Colonic mucosa (tissue), 4 donors: ENCODE results near the gene BANF1. TPM values are rescaled to one million over a fixed set of nuclear protein-coding genes. Genes with fewer than 3 reads are reported as not detected.
"Not testable (repeated sequence)": the region's sequence is repeated elsewhere in the genome, so short reads cannot be mapped to it uniquely, and the experiment has no call there.

Experiments used
- DNase-seq: peaks from one replicate; pipeline ENCODE4 v3.0.0-alpha.2; 2020
- H3K27ac ChIP-seq: fragments of 200-600 bp; one replicate; pipeline ENCODE4 v1.8.0; 2021
- H3K27me3 ChIP-seq: fragments of 200-600 bp; one replicate; pipeline ENCODE4 v1.8.0; 2021
- H3K36me3 ChIP-seq: fragments of 200-600 bp; one replicate; pipeline ENCODE4 v1.8.0; 2021
- H3K4me1 ChIP-seq: fragments of 200-600 bp; one replicate; pipeline ENCODE4 v1.8.0; 2021; ENCODE audit warnings: mild to moderate bottlenecking
- H3K4me3 ChIP-seq: fragments of 200-600 bp; one replicate; pipeline ENCODE4 v1.8.0; 2021
- H3K9ac ChIP-seq, 2 donors: one replicate each; pipeline ENCODE4 v1.7.0; 2013; ENCODE audit warnings: control low read depth in 2 of 2, low read depth in 2 of 2, low read length in 2 of 2
- H3K9me3 ChIP-seq: fragments of 200-600 bp; one replicate; pipeline ENCODE4 v1.8.0; 2021
- intact Hi-C: fragments of 100-400 bp; cut with DNase I; formaldehyde crosslinking; loops from one replicate; pipeline ENCODE4 v1.14.1; 2022
- total RNA-seq, 2 donors: library from RNA; stranded (reverse); fragmentation: NEBNext Ultra II Directional in 1 of 2; extraction: Animal tissue kit (Norgen Biotek cat#: 25700) in 1 of 2; gene quantifications; one replicate each; pipeline ENCODE4 v1.2.1, GENCODE V29; 2021
- TF ChIP-seq, protein P1 (sequence below): fragments of 200-600 bp; IDR thresholded peaks from one replicate; pipeline ENCODE4 v1.8.0; 2022; ENCODE audit warnings: antibody characterized with exemption, mild to moderate bottlenecking
- donor health status: healthy.
- donor health status: DM: no; HTN: no; CAD: no.
- donor health status: DM: no; HTN: no; CAD: no.

Gene BANF1
- total RNA-seq, 2 donors from 2014 or later = 128 to 231 TPM

- Histone ChIP-seq H3K9ac (no peak overlapping the region), H3K9me3 (no peaks in the 10 kb centered on the region), H3K27ac (no peak overlapping the region), H3K4me1 (no peaks in the 10 kb centered on the region), H3K27me3 (peaks cover 17% of the 10 kb centered on the region), H3K4me3 (no peak overlapping the region), H3K36me3 (no peaks in the 10 kb centered on the region)
- DNase-seq = no peak
- TF ChIP-seq, protein P1, sequence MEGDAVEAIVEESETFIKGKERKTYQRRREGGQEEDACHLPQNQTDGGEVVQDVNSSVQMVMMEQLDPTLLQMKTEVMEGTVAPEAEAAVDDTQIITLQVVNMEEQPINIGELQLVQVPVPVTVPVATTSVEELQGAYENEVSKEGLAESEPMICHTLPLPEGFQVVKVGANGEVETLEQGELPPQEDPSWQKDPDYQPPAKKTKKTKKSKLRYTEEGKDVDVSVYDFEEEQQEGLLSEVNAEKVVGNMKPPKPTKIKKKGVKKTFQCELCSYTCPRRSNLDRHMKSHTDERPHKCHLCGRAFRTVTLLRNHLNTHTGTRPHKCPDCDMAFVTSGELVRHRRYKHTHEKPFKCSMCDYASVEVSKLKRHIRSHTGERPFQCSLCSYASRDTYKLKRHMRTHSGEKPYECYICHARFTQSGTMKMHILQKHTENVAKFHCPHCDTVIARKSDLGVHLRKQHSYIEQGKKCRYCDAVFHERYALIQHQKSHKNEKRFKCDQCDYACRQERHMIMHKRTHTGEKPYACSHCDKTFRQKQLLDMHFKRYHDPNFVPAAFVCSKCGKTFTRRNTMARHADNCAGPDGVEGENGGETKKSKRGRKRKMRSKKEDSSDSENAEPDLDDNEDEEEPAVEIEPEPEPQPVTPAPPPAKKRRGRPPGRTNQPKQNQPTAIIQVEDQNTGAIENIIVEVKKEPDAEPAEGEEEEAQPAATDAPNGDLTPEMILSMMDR = no peak
- intact Hi-C loops = no loop called here
Observed at GRCh38 chr11:66008468-66009101, 6.3 kb downstream of the BANF1 start.

DNA sequence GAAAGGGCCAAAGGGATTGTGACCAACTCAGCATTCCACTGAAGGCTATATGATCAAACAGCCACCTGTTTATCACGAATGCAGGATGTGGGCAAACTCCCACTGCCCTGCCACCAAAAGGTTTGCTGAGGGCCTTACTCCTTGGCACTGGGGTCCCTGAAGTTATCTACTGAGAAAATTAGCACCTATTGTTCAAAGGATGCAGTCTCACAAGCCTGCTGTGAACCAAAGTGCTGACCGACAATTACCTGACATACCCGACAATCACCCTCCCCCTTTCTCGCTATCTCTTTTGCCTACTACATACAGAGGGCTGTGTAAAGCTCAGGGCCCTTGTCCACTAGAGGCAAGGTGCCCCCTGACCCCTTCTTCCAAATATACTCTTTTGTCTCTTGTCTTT is 7.7 kb downstream of the BANF1 start:
- peaks cover 17% of the 10 kb centered on the region for H3K27me3 ChIP-seq
- H3K36me3 ChIP-seq, DNase-seq, H3K27ac ChIP-seq, H3K9ac ChIP-seq, H3K4me3 ChIP-seq, H3K4me1 ChIP-seq, H3K9me3 ChIP-seq, intact Hi-C loops: not testable (repeated sequence)

DNA sequence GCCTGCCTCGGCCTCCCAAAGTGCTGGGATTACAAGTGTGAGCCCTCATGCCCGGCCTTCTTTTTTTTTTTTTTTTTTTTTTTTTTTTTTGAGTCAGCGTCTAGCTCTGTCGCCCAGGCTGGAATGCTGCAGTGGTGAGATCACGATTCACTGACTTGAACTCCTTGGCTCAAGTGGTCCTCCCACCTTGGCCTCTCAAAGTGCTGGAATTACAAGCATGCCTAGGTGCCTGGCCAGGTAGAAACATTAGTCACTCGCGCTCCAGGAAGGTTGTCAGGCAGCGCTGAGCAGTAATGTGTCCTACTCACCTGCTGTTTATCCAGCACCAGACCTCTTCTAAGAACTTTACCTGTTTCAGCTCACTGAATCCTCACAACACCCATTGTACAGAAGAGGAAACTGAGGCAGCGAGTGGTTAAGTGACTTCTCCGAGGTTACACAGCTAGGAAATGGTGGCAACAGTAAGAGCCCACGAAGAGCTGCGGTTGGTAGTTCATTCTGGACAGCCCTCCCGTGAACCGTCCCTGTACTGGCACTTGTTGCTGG is 9.0 kb downstream of the BANF1 start:
- H3K27ac ChIP-seq = no peak overlapping the region
- peak overlapping the region in 1 of 2 donors; percentile 24 for H3K9ac ChIP-seq
- H3K9me3 ChIP-seq = no peaks in the 10 kb centered on the region
- no peak for DNase-seq
- no peaks in the 10 kb centered on the region for H3K4me1 ChIP-seq
- H3K36me3 ChIP-seq = no peaks in the 10 kb centered on the region
- H3K27me3 ChIP-seq = peaks cover 17% of the 10 kb centered on the region
- no peak overlapping the region for H3K4me3 ChIP-seq
- TF ChIP-seq, protein P1 = no peak
- intact Hi-C loops = no loop called here

DNA sequence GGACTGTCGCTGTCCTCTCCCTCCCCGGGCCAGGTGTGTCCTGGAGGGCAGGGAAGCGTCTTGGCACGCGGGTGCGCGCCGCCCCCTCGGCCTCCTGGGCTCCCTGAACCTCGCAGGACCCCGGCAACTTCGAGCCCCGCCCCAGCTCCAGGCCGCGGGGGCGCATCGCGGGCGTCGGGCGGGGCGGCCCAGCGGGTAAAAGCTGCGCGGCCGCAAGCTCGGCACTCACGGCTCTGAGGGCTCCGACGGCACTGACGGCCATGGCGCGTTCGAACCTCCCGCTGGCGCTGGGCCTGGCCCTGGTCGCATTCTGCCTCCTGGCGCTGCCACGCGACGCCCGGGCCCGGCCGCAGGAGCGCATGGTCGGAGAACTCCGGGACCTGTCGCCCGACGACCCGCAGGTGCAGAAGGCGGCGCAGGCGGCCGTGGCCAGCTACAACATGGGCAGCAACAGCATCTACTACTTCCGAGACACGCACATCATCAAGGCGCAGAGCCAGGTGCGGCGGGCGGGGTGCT is 9.5 kb downstream of the BANF1 start, which contains the start of gene CST6:
CST6 (plus strand) TSS at position 224 of the 519 bp plus-strand sequence; CDS start at position 261, 37 bp downstream.
- H3K27ac ChIP-seq = no peak within 1 kb of the TSS
- DNase-seq = no peak
- no peaks in the 10 kb centered on the region for H3K9me3 ChIP-seq
- no peaks in the 10 kb centered on the region for H3K4me1 ChIP-seq
- intact Hi-C loops = no loop called here
- no peaks in the 10 kb centered on the region for H3K36me3 ChIP-seq
- H3K9ac ChIP-seq = peak within 1 kb of the TSS in 1 of 2 donors; percentile 24
- no peak within 1 kb of the TSS for H3K4me3 ChIP-seq
- H3K27me3 ChIP-seq = peaks cover 17% of the 10 kb centered on the region
- TF ChIP-seq, protein P1 = no peak

DNA sequence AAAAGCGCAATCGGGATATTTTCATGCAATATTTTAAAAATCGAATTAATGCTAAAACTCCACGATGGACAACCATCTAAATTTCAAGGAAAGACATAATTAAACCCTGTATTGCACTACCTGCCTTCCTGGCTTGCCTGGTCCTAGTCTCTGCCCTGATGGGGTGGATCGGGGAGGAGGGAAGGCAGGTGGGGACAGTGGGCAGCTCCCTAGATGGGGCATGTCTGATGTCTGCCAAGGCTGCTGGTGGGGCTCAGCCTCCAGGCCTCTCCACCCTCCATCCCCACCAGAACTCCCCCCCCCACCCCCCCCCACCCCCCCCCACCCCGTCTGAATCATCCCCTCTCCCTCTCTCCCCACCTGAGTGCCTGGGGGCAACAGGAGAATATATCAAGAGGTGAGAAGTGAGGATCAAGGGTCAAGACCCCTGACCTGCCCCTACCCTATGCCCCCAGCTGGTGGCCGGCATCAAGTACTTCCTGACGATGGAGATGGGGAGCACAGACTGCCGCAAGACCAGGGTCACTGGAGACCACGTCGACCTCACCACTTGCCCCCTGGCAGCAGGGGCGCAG is 10.2 kb downstream of the BANF1 start:
- no peak overlapping the region for H3K4me3 ChIP-seq
- no peak overlapping the region for H3K27ac ChIP-seq
- H3K27me3 ChIP-seq = peaks cover 17% of the 10 kb centered on the region
- DNase-seq = no peak
- no peaks in the 10 kb centered on the region for H3K4me1 ChIP-seq
- intact Hi-C loops = no loop called here
- TF ChIP-seq, protein P1 = no peak
- no peaks in the 10 kb centered on the region for H3K9me3 ChIP-seq
- H3K36me3 ChIP-seq = no peaks in the 10 kb centered on the region
- no peak overlapping the region for H3K9ac ChIP-seq
